HCT116 (cell line): Measurements from ENCODE around the gene TMEM174. TPM values are rescaled to one million over a fixed set of nuclear protein-coding genes. Genes with fewer than 3 reads are reported as not detected.

Source experiments
- ATAC-seq: fragments of 200-7000 bp; cut with Tn5 transposase; 2 replicates; pipeline ENCODE4 v1.9.1; 2020; ENCODE audit warnings: mild to moderate bottlenecking, moderate library complexity
- Bru-seq: library from RNA; stranded (reverse); fragments of 400-500 nt; gene quantifications from one replicate; lab custom pipeline; 2021; lab: Mats Ljungman, UMichigan
- BruChase-seq, 2 experiments: library from RNA; stranded (reverse); fragments of 400-500 nt; gene quantifications; one replicate each; lab custom pipeline; 2021; lab: Mats Ljungman, UMichigan
- BruUV-seq: library from RNA; stranded (reverse); fragments of 400-500 nt; replicated peaks from 2 replicates; lab custom pipeline; 2021; lab: Mats Ljungman, UMichigan
- CTCF ChIA-PET: fragments of 300-600 bp; sonication (Branson Sonifier 250); formaldehyde crosslinking; loops from one replicate; lab custom pipeline; 2021; ENCODE audit warnings: antibody characterized with exemption; lab: Charles Lee
- POLR2A ChIA-PET: fragments of 300-600, 350-600 bp; sonication (Branson Sonifier 250); formaldehyde crosslinking; loops from one replicate; lab custom pipeline; 2021; ENCODE audit warnings: antibody characterized with exemption; lab: Charles Lee
- RAD21 ChIA-PET, 2 experiments: fragments of 300-600 bp; sonication (Branson Sonifier 250); formaldehyde crosslinking; loops; one replicate each; lab custom pipeline; 2023; ENCODE audit warnings: low total read pairs in 2 of 2; ENCODE audit not compliant: uncharacterized antibody in 2 of 2, unreplicated experiment in 2 of 2, low non-redundant PET in 1 of 2; lab: Charles Lee
- DNase-seq: peaks from one replicate; pipeline ENCODE4 v3.0.0-alpha.2; 2010; ENCODE audit warnings: low read depth, low spot score
- H2AFZ ChIP-seq: fragments of 200-600 bp; shearing (Covaris generic), sonication (generic); 2 replicates; pipeline ENCODE4 v1.6.1; 2017; ENCODE audit warnings: low read depth, mixed run types, mixed read lengths, antibody characterized with exemption, low read length; ENCODE audit not compliant: poor library complexity, severe bottlenecking
- H3K27ac ChIP-seq: 2 replicates; pipeline ENCODE4 v1.5.1; 2012; ENCODE audit warnings: low read depth, low read length
- H3K27me3 ChIP-seq: fragments of 200-600 bp; sonication (generic); 2 replicates; pipeline ENCODE4 v1.6.1; 2016; ENCODE audit warnings: mixed run types, low read length, mixed read lengths; ENCODE audit not compliant: insufficient read depth
- H3K36me3 ChIP-seq, 2 experiments: fragments of 200-500 bp in 1 of 2; fragments of 200-600 bp in 1 of 2; sonication (Bioruptor generic) in 1 of 2; sonication (generic) in 1 of 2; 2 replicates each; pipeline versions ENCODE4 v1.5.1 to v1.6.1; 2014 to 2016; ENCODE audit warnings: low read length in 2 of 2, inconsistent platforms in 1 of 2, mixed read lengths in 1 of 2, mixed run types in 1 of 2; ENCODE audit not compliant: insufficient read depth in 2 of 2, control insufficient read depth in 1 of 2
- H3K4me1 ChIP-seq, 2 experiments: fragments of 200-600 bp in 1 of 2; sonication (generic) in 1 of 2; 2 replicates each; pipeline versions ENCODE4 v1.5.1 to v1.6.1; 2012 to 2017; ENCODE audit warnings: low read length in 2 of 2, inconsistent platforms in 1 of 2, mild to moderate bottlenecking in 1 of 2, mixed read lengths in 1 of 2, mixed run types in 1 of 2, moderate library complexity in 1 of 2; ENCODE audit not compliant: insufficient read depth in 2 of 2, control insufficient read depth in 1 of 2
- H3K4me2 ChIP-seq: fragments of 200-600 bp; sonication (generic); 2 replicates; pipeline ENCODE4 v1.6.1; 2017; ENCODE audit warnings: mixed run types, low read length, mixed read lengths
- H3K4me3 ChIP-seq, 2 experiments: fragments of 200-600 bp in 1 of 2; sonication (generic) in 1 of 2; replicated peaks in 1 of 2; 2 replicates each; pipeline ENCODE4 v1.5.1; 2011 to 2016; ENCODE audit warnings: low read length in 2 of 2, control low read depth in 1 of 2, low read depth in 1 of 2, mild to moderate bottlenecking in 1 of 2, mixed read lengths in 1 of 2, mixed run types in 1 of 2
- H3K79me2 ChIP-seq: fragments of 200-600 bp; sonication (generic); 2 replicates; pipeline ENCODE4 v1.6.1; 2017; ENCODE audit warnings: mild to moderate bottlenecking, mixed run types, low read length, moderate library complexity, mixed read lengths; ENCODE audit not compliant: insufficient read depth
- H3K9ac ChIP-seq: fragments of 200-600 bp; sonication (generic); 2 replicates; pipeline ENCODE4 v1.6.1; 2016; ENCODE audit warnings: low read length, mixed read lengths
- H3K9me2 ChIP-seq: fragments of 200-600 bp; sonication (generic), shearing (Covaris generic); 2 replicates; pipeline ENCODE4 v1.6.1; 2017; ENCODE audit warnings: mixed run types, mild to moderate bottlenecking, moderate library complexity; ENCODE audit not compliant: insufficient read depth
- H3K9me3 ChIP-seq, 2 experiments: fragments of 200-500 bp in 1 of 2; fragments of 200-600 bp in 1 of 2; sonication (Bioruptor generic) in 1 of 2; sonication (generic) in 1 of 2; 2 replicates each; pipeline ENCODE4 v1.6.1; 2014 to 2017; ENCODE audit warnings: low read length in 2 of 2, mixed read lengths in 2 of 2, inconsistent platforms in 1 of 2, low read depth in 1 of 2, mild to moderate bottlenecking in 1 of 2, mixed run types in 1 of 2, moderate library complexity in 1 of 2; ENCODE audit not compliant: control insufficient read depth in 1 of 2, insufficient read depth in 1 of 2
- H4K20me1 ChIP-seq: fragments of 200-600 bp; sonication (generic), shearing (Covaris generic); 2 replicates; pipeline ENCODE4 v1.6.1; 2017; ENCODE audit warnings: mixed run types, mild to moderate bottlenecking, moderate library complexity; ENCODE audit not compliant: insufficient read depth
- ATF3 ChIP-seq: IDR thresholded peaks from 2 replicates; pipeline ENCODE4 v1.6.1; 2012
- CBX3 ChIP-seq: IDR thresholded peaks from 2 replicates; pipeline ENCODE4 v1.6.1; 2012; ENCODE audit warnings: low read depth
- CTCF ChIP-seq, 3 experiments: fragments of 200-600 bp in 1 of 3; sonication (generic) in 1 of 3; IDR thresholded peaks in 2 of 3; conservative IDR thresholded peaks in 1 of 3; 2 replicates each; pipeline ENCODE4 v1.5.1; 2012 to 2017; ENCODE audit warnings: low read depth in 2 of 3, low read length in 2 of 3, antibody characterized with exemption in 1 of 3, borderline replicate concordance in 1 of 3, control low read depth in 1 of 3, mild to moderate bottlenecking in 1 of 3, mixed read lengths in 1 of 3, mixed run types in 1 of 3, moderate library complexity in 1 of 3; ENCODE audit not compliant: insufficient read depth in 1 of 3
- EGR1 ChIP-seq: IDR thresholded peaks from 2 replicates; pipeline ENCODE4 v1.6.1; 2012; ENCODE audit warnings: low read depth
- EZH2 ChIP-seq: fragments of 200-600 bp; sonication (generic); IDR thresholded peaks from 2 replicates; pipeline ENCODE4 v1.6.1; 2017; ENCODE audit warnings: antibody characterized with exemption, mixed run types
- EZH2phosphoT487 ChIP-seq: fragments of 200-600 bp; IDR thresholded peaks from 2 replicates; pipeline ENCODE4 v1.6.1; 2018; ENCODE audit warnings: antibody characterized with exemption, borderline replicate concordance
- FOSL1 ChIP-seq: IDR thresholded peaks from 2 replicates; pipeline ENCODE4 v1.6.1; 2012; ENCODE audit warnings: low read depth
- JUND ChIP-seq: IDR thresholded peaks from 2 replicates; pipeline ENCODE4 v1.6.1; 2012
- MAX ChIP-seq: IDR thresholded peaks from 2 replicates; pipeline ENCODE4 v1.6.1; 2012
- POLR2A ChIP-seq: IDR thresholded peaks from 2 replicates; pipeline ENCODE4 v1.7.0; 2011; ENCODE audit warnings: borderline replicate concordance; ENCODE audit not compliant: insufficient read depth, insufficient read length; ENCODE audit errors: extremely low read depth
- POLR2AphosphoS5 ChIP-seq: IDR thresholded peaks from 2 replicates; pipeline ENCODE4 v1.6.1; 2011; ENCODE audit warnings: mild to moderate bottlenecking, low read depth, low read length, moderate library complexity
- RAD21 ChIP-seq: IDR thresholded peaks from 2 replicates; pipeline ENCODE4 v1.6.1; 2012; ENCODE audit warnings: low read depth, mild to moderate bottlenecking
- REST ChIP-seq: IDR thresholded peaks from 2 replicates; pipeline ENCODE4 v1.6.1; 2012; ENCODE audit warnings: low read depth
- SIN3A ChIP-seq: IDR thresholded peaks from 2 replicates; pipeline ENCODE4 v1.6.1; 2012; ENCODE audit warnings: low read depth
- SP1 ChIP-seq: IDR thresholded peaks from 2 replicates; pipeline ENCODE4 v1.6.1; 2012; ENCODE audit warnings: low read depth
- SRF ChIP-seq: IDR thresholded peaks from 2 replicates; pipeline ENCODE4 v1.6.1; 2012; ENCODE audit warnings: low read depth
- TCF7L2 ChIP-seq: IDR thresholded peaks from 2 replicates; pipeline ENCODE4 v1.7.0; 2011; ENCODE audit warnings: borderline replicate concordance, inconsistent platforms; ENCODE audit not compliant: insufficient read depth, insufficient read length; ENCODE audit errors: extremely low read depth
- ZBTB33 ChIP-seq: IDR thresholded peaks from 2 replicates; pipeline ENCODE4 v1.6.1; 2011; ENCODE audit warnings: mild to moderate bottlenecking, low read length, moderate library complexity; ENCODE audit not compliant: insufficient replicate concordance; ENCODE audit errors: extremely low read depth
- ZFX ChIP-seq: fragments of 450-650 bp; IDR thresholded peaks from 2 replicates; pipeline ENCODE4 v1.6.1; 2017
- ZNF274 ChIP-seq: fragments of 200-500 bp; sonication (Bioruptor generic); IDR thresholded peaks from 2 replicates; pipeline ENCODE4 v1.6.1; 2014; ENCODE audit warnings: mild to moderate bottlenecking, low read depth, low read length, inconsistent platforms
- intact Hi-C: fragments of 100-400 bp; cut with micrococcal nuclease; formaldehyde crosslinking; loops from 2 replicates; pipeline ENCODE4 v1.10.0; 2022
- long read RNA-seq: library from polyadenylated mRNA; unstranded; transcript quantifications from one replicate; pipeline ENCODE4 v2.0.0, GENCODE V29; 2021; ENCODE audit not compliant: unreplicated experiment
- polyA plus RNA-seq: library from polyadenylated mRNA; unstranded; fragments of >200 nt; gene quantifications from 2 replicates; pipeline ENCODE4 v1.2.1, GENCODE V29; 2012; ENCODE audit warnings: missing spikeins
- total RNA-seq: library from RNA; stranded (reverse); gene quantifications from one replicate; pipeline ENCODE4 v1.2.1, GENCODE V29; 2021; ENCODE audit not compliant: unreplicated experiment

TMEM174 gene
- total RNA-seq (not detected), Bru-seq, nascent RNA (not detected), BruChase-seq, experiment 1, labeled RNA remaining after a 6-hour chase (not detected), BruChase-seq, experiment 2, labeled RNA remaining after a 2-hour chase (not detected)
- polyA plus RNA-seq, result not detected in 2 replicates
- long read RNA-seq, result 0 reads

- RAD21 ChIA-PET, result no interaction called here
- Histone ChIP-seq H3K79me2 (no peaks in the 10 kb centered on the region), H3K36me3 (no peaks in the 10 kb centered on the region), H3K4me2 (no peak within 1 kb of the TSS), H2AFZ (no peak within 1 kb of the TSS), H3K4me3 (no peak within 1 kb of the TSS), H3K9me3 (no peaks in the 10 kb centered on the region), H3K4me1 (no peaks in the 10 kb centered on the region), H3K9me2 (no peaks in the 10 kb centered on the region), H3K27ac (no peak within 1 kb of the TSS), H3K27me3 (no peaks in the 10 kb centered on the region), H4K20me1 (no peaks in the 10 kb centered on the region), H3K9ac (no peak within 1 kb of the TSS)
- intact Hi-C loops, result no loop called here
- ATAC-seq (no peak), DNase-seq (no peak)
- BruUV-seq, result no TSS peak
- CTCF ChIA-PET, result no interaction called here
- TF ChIP-seq ATF3 (no peak), MAX (no peak), POLR2AphosphoS5 (no peak), SIN3A (no peak), TCF7L2 (no peak), FOSL1 (no peak), EZH2phosphoT487 (no peak), CBX3 (no peak), SRF (no peak), POLR2A (no peak), EGR1 (no peak), ZFX (no peak), ZNF274 (no peak), ZBTB33 (no peak), JUND (no peak), RAD21 (no peak), CTCF (IDR thresholded peaks at IDR 0.05 in 2 of 3, conservative IDR thresholded peaks at IDR 0.05 in 1 of 3; ENCODE audit: borderline replicate concordance in 1 of 3, insufficient read depth in 1 of 3, low read depth in 2 of 3, low read length in 2 of 3) (no peak), REST (no peak), EZH2 (no peak), SP1 (no peak)
- POLR2A ChIA-PET, result no interaction called here
Observed at GRCh38 chr5:73172951-73173350, at the start of gene TMEM174. Gene TMEM174, plus strand, starts transcription at chr5:73173193. Its CDS starts 51 bp downstream, at chr5:73173244.
